LHCN-M2 (cell line): ENCODE data around the gene CINP. TPM values are rescaled to one million over a fixed set of nuclear protein-coding genes. Genes with fewer than 3 reads are reported as not detected.
"Not testable (repeated sequence)": the region's sequence is repeated elsewhere in the genome, so short reads cannot be mapped to it uniquely, and the experiment has no call there.

ENCODE experiments used
- DNase-seq: peaks from one replicate; pipeline ENCODE4 v3.0.0-alpha.2; 2012; ENCODE audit warnings: low read depth
- total RNA-seq: library from RNA; depleted of rRNA; stranded (reverse); fragments of >200 nt; gene quantifications from 2 replicates; pipeline ENCODE4 v1.2.3, GENCODE V29; 2014

Gene CINP
- total RNA-seq, 1 experiment from 2014 or later: 48.4 TPM

DNA sequence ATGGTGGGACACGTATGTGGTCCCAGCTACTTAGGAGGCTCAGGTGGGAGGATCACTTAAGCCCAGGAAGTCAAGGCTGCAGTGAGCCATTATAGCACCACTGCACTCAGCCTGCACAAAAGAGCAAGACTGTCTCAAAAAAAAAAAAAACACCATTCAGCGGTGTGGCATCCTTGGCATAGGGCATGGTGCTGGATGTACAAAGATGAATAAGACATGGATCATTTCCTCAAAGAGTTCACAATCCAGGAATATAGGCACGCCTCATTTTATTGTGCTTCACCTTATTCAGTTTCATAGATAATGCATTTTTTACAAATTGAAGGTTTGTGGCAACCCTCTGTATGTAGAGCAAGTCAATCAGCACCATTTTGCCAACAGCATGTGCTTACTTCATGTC is 6.4 kb downstream of the CINP start:
- DNase-seq: no peak

DNA sequence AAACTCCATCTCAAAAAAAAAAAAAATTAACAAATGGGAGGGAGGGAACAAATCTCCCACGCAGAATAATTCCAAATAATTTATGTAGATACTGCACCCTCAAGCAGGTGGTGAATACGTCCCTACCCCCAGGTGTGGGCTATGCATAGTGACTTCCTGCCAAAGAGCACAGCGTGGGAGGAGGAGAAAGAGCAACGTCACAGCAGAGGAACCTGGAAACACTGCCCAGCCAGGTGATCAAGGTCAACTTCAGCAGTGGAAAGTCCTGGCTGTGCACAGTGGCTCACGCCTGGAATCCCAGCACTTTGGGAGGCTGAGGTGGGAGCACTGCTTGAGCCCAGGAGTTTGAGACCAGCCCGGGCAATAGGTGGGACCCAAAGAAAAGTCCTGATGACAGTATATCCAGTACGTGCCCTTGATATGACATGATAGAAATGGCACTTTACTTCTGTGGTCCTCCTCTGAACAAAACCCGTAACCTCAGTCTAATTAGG is 9.5 kb downstream of the CINP start:
- DNase-seq: no peak

DNA sequence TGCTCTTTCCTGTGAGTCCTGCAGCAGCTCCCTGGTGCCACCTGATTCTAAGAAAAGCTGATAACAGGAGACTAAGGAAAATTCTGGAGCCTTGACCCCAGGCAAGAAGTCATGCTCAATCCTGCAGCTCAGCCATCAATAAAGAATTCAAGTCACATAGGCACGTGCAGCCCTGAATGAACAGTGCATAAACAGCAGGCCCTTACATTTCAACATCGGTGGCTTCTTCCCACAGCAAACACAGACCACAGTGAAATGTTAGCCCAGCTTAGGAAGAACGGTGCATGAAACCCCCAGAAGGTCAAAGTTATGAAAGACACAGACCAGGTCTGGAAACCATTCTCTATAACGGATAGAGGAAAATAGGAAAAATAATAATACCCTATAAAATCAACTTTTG is 10.5 kb downstream of the CINP start:
- no peak for DNase-seq

DNA sequence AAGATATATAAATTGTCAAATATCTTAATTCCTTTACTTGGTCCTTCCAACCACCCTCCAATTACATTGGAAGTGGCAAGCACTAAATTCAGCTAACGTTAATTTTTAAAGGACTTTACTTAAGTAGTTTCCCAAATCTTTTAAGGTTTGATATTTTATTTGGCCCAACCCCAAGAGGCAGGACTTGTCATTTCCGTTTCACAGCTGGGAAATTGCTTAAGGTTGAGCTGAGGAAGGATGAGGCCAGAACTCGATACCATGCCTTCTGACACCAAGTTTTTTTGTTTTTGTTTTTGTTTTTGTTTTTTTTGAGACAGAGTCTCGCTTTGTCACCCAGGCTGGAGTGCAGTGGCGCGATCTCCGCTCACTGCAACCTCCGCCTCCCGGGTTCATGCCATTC is 11.1 kb downstream of the CINP start:
- DNase-seq: peak; percentile 17

DNA sequence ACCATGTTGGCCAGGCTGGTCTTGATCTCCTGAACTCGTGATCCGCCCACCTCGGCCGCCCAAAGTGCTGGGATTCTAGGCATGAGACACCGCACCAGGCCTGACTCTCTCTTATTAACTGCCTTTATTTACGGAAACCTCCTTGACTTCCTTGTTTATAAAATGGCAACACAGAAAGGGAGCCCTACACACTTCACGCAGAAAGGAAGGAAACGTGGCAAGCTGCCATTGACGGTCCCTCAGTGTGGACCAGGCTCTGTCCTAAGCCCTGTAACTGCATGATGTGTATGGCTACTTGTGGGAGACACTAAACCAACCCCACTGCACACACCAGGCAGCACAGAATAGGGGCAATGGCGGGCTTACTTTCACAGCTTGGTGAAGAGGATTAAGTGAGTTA is 11.7 kb downstream of the CINP start:
- DNase-seq: no peak

DNA sequence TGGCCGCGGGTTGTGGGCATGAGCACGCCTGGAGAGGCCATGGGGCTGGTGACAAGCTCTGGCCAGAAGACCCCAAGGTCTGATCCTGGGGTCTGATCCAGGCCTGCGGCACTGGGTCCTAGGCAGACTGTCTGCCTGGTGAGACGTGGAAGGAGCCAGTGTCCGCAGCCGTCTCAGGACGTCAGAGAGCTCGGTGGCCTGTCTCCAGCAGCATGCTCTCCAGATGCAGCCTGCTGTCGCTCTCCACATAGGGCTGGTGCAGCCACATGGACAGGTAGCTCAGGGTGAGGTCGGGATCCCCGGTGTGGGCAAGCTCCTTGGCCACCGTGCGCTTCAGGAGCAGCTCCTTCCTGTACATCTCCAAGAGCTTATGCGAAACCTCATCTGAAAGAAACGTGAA is 14.3 kb downstream of the CINP start:
- DNase-seq: no peak

DNA sequence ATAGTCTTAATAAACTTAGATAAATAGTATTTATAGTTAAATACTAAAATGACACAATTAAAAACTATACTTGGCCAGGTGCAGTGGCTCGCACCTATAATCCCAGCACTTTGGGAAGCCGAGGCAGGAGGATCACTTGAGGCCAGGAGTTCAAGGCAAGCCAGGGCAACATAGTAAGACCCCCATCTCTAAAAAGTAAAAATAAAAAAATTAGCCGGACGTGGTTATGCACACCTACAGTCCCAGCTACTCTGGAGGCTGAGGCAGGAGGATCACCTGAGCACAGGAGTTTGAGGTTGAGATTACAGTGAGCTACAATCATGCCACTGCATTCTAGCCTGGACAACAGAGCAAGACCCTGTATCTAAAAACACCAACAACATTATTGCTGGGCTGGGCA is 16.0 kb downstream of the CINP start:
- no peak for DNase-seq

DNA sequence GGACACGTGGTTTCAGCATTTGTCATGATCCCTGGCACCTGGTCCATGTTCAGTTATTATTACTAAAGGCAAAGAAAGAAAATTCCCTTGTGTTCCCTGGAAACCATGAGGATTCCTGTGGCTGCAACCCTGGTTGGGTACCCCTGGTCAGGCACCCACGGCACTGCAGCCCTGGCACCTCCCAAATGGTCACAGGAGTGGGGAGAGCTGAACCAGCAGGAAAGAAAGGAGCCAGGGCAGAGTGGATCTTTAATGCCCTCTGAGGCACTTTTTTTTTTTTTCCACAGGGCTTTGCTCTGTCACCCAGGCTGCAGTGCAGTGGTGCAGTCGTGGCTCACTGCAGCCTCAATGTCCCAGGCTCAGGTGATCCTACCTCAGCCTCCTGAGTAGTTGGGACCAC is 17.5 kb downstream of the CINP start:
- no peak for DNase-seq

DNA sequence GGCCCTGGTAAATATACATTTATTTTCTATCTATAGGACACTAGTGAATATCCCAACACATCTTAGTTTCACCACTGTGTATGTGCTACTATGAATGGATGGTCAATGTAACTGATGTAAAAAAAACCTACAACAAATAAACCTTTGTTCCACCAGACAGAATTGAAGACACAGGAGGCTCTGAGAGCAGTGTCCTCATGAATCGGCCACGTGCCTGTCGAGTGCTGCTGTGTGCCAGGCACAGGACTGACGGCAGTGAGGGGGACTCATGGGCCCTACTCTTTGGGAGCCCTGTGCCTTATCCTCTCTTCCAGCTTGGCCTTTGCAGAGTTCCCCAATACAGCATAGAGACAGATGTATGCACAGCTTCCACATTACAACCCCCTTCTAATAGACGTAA is 18.2 kb downstream of the CINP start:
- no peak for DNase-seq

DNA sequence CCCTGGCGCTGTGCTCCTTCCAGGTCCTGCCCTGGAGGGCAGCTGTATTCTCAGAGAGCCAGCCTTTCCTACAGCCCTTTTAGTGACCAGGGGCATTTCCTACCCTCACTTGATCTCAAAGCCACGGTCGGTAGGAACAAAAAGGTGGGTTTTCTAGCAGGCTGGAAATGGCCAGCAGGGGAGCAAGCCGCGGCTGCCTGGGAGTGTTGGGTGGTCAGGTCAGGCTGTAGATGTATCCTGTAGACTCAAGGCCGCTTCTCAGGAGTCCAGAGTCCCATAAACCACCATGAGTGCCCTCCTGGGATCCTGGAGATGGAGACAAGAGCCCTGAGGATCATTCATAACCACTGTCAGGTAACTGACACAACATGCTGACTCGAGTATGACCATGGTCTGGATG is 18.6 kb downstream of the CINP start:
- DNase-seq: no peak

DNA sequence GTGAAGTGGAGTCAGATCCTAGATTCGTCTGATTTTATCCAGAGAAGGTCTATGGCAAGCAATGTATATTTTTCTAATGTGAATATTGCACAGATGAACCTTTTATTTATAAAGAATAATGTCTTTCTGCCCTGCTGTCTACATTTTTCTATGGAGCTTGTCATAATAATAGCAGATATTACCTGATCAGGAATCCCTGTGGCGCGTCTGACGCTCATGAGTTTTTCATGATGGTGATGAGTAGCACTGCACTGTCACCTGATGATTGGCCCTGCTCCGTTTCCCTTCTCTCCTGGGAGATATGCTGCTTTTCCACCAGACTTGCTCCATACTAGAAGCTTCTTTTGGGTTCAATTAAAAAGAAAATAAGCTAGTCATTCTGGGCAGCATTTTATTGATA is 20.5 kb downstream of the CINP start:
- DNase-seq: no peak

DNA sequence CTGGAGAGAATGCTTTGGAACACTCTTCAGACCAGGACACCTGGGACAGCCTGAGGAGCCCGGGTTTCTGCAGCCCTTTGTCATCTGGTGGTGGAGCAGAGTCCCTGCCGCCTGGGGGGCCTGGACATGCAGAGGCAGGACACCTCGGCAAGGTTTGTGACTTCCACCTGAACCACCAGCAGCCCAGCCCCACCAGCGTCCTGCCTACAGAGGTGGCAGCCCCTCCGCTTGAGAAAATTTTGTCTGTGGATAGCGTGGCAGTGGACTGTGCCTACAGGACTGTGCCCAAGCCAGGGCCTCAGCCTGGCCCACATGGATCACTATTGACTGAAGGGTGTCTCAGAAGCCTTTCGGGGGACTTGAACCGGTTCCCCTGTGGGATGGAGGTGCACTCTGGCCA is 21.1 kb downstream of the CINP start:
- DNase-seq: no peak

DNA sequence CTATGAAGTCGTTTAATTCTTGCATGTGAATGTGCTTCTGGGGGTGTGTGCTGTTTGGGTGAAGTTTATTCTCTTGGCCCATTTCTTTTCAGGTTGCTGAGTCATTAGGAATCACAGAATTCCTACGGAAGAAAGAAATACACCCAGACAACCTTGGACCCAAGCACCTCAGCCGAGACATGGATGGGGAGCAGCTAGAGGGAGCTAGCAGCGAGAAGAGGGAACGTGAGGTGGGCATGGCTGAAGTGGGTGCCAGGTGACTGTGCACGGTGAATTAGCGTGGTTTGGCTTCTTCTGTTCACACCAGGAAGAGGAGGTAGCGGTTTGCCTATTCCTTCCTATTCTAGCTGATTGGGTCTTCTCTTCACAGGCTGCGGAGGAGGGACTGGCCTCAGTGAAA is 24.0 kb downstream of the CINP start:
- no peak for DNase-seq

DNA sequence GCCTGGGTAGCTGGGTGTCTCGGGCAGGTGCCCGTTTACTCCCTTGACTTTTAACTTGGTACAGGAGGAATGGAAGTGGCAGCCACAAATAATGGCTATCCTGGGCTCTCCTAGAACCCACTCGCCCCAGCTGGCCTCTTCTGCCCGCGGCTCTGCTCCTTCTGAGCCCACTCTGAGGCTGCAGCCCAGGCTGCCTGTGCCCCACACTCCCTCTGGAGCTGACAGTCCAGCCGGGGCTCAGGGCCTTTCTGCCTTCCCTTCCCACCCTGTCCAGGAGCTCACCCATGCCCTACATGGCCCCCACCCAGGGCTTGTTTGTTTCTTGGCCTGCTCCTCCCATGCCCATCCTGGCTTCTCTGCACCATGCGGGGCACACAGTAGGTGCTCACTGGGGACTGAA is 27.5 kb downstream of the CINP start:
- no peak for DNase-seq

DNA sequence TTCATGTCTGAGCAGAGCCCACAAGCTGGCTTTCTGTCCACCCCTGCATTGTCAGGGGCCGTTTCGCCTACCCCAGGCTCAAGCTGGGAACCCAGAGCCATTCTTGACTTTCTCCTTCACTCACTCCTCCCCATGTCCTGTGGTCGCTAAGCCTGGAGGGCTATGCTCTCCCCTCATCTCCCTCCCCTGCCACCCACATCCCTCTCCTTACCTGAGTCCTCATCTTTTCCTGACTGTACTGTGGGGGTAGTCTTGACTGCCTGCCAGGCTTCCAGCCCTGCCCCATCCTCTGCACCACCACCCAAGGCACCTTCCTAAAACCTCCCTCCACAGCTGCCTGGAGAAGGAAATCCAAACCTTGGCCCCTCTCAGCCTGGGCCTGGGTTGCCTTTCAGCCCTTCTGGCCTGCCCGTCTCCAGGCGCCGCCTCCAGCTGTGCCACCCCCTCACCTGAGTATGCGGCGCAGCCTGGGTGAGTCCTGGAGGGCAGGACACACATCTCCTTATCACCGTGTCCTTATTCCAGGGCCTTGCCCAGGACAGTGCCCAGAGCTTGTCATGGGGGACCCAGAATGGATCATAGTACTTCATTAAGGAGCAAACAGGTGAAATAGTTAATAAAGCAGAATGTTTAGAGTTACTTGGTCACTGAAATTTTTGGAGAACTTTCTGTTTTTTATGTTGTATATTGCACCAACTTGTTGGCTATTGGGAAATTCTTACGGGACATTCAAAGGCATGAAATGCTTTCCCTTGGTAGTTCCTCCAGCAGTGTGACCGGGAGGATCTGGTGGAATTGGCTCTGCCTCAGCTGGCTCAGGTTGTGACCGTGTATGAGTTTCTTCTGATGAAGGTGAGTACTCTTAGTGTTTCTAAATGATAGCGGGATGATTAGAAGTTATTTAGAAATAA is 28.6 kb downstream of the CINP start:
- DNase-seq: no peak

DNA sequence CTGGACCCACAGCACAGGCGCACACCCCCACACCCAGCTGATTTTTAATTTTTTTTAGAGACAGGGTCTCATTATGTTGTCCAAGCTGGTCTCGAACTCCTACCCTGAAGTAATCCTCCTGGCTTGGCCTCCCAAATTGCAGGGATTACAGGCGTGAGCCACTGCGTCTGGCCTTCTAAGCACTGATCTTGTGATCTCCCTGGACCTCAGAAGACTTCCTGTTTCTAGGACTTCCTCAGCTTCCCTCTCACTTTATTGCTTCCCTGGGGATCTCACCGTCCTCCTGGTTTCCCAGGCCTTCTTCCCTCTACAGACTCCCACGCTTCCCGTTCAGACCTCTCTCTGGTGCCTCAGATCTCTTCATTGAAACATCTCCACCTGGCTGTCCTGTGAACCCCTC is 29.3 kb downstream of the CINP start:
- DNase-seq: no peak

DNA sequence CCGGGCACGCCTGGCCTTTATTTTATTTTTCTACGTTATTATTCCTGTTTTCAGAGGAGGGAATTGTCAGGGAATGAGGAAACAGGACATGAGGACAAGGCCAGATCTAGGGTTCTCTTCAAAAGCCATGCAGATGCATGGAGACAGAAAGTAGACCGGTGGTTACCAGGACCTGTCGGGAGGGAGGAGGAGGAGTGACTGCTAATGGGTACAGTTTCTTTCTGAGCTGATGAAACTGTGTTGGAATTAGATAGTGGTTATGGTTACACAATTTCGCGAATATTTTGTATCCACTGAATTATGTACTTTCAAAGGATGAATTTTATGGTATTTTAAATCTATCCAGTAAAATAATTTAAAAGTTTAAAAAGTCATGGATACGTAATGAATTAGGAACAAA is 31.9 kb downstream of the CINP start:
- no peak for DNase-seq

DNA sequence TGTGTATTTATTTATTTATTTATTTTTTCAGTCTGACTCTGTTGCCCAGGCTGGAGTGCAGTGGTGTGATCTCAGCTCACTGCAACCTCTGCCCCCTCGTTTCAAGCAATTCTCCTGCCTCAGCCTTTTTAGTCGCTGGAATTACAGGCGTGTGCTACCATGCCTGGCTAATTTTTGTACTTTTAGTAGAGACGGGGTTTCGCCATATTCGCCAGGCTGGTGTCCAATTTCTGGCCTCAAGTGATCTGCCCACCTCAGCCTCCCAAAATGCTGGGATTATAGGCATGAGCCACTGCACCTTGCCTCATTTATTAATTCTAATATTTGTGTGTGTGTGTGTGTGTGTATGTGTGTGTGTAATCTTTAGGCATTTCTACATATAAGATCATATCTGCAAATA is 33.3 kb downstream of the CINP start:
- not testable (repeated sequence) for DNase-seq

DNA sequence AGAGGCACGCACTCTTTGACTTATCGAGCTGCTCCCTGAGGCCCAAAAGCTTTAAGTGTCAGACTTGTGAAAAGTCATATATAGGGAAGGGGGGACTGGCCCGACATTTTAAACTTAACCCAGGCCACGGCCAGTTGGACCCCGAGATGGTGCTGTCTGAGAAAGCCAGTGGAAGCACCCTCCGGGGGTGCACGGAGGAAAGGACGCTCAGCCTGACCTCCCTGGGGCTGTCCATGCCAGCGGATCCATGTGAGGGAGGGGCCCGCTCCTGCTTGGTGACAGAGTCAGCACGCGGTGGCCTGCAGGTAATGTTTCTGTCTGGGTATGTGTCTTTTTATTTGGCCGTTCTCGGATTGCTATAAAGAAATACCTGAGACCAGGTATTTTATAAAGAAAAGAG is 36.1 kb downstream of the CINP start:
- no peak for DNase-seq

DNA sequence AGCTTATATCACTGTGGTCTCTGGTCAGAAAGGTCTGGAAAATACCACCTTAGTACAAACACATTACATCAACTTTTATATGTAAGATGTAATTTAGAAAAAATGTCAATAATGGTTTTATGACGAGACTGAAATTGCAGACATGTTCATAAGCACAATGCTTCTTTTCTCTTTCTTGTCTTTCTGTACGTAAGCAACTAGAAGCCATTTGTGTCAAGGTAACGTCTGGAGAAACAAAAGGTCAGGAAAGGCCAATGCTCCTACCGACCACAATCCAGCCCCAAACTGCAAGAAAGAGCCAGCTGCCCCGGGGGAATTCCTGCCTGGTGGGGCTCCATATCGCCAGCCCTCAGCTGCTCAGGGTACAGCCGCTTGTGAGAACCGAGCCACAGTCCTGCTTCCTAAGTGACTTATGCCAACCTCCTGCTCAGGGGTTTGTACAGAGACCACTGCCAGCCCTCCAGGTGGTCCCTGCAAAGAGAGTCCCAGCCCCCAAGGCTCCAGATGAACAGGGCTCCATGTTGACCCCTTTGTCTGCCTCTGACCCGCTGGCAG is 36.8 kb downstream of the CINP start:
- DNase-seq: no peak

DNA sequence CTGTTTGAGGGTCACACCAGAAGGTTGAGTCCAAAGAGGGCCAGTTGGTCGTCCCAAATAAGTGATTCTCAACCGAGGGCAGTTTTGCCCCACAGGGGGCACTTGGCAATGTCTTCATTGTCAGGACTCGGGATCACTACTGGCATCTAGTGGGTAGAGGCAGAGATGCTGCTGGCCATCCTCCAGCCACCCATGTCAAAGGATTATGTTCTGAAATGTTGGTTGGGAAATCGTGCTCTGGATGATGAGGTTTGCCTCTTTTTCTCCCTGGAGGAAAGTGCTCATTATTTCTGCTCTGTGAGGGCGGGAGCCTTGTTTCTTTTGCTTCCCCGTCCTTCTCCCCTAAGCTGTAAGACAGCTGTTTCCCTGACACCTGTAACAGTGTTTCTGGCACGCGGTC is 39.6 kb downstream of the CINP start:
- peak; percentile 90 for DNase-seq

DNA sequence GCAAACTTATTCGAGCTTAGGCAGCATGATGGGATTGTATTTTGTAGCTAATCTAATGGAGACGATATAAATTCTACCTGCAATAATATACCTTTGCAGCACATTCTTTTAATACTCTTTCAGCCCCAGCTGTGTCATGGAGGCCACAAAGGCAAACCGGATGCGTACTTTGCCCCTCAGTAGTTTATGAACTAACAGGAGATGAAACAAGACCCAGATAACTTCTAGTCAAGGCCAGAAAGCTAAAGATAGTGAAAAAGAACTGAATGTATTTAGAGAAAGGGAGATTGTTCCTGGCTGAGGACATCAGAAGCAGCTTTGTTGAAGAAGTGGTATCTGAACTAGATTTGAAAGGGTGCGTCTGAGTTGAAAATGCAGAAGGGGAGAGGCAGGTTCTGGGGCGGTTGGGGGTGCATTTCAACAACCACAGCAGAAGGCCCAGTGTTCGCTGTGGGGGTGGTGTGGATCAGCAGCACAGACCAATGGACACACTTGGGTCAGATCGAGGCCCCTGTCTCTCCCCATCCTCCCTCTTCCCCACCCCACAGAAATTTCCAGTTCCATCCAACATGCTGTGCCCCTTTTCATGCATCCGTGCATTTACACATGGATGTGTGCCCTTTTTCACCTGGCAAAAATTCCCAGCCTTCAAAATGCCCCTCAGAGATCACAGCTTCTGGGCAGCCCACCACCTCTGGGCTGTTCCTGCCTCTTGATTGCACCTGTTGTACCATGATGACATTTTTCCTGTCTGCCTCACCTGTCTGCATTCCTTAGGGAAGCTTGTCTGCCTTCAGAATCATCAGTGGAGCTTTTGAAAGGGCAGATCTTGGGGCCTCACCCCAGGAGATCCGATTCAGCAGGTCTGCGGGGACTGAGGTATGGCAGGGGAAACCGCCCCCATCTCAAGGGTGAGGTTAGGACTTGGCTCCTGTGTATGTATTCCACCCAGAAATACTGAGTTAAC is 41.0 kb downstream of the CINP start:
- no peak for DNase-seq
